DMS53 (cell line): Measurements from ENCODE around the gene AKAP17A.
"Not testable (repeated sequence)": the region's sequence is repeated elsewhere in the genome, so short reads cannot be mapped to it uniquely, and the experiment has no call there.

ENCODE experiments used
- DNase-seq: peaks from one replicate; lab custom pipeline; 2025; lab: John Stamatoyannopoulos, UW

The AKAP17A gene

GRCh38 chrX:1609311-1609710 lies 17.9 kb downstream of the AKAP17A start:
- no peak for DNase-seq

DNA sequence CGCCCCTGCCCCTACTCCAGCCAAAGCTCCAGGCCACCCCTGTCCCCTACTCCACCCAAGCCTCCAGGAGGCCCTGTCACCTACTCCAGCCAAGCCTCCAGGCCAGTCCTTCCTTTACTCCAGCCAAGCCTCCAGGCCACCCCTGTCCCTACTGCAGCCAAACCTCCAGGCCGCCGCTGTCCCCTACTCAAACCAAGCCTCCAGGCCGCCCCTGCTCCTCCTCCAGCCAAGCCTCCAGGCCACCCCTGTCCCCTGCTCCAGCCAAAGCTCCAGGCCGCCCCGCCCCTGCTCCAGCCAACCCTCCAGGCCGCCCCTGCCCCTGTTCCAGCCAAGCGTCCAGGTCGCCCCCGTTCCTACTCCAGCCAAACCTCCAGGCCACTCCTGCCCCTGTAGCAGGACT lies 18.4 kb downstream of the AKAP17A start:
- no peak for DNase-seq

DNA sequence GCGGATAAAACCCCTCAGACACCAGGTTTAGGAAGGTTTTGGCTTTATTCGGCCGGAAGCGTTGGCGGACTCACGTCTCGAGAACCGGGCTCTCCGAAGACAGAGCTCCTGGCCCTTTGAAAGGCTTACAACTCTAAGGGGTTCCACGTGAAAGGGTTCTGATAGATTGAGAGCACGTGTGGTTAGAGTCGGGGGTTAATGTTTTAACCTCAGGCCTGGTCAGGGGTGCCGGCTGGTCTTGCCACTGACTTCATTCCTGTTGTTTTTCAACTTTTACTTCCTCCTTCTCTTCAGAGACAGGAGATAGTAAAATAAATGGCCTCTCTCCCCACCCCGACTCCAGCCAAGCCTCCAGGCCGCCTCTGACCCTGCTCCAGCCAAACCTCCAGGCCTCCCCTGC lies 18.8 kb downstream of the AKAP17A start:
- DNase-seq: no peak

DNA sequence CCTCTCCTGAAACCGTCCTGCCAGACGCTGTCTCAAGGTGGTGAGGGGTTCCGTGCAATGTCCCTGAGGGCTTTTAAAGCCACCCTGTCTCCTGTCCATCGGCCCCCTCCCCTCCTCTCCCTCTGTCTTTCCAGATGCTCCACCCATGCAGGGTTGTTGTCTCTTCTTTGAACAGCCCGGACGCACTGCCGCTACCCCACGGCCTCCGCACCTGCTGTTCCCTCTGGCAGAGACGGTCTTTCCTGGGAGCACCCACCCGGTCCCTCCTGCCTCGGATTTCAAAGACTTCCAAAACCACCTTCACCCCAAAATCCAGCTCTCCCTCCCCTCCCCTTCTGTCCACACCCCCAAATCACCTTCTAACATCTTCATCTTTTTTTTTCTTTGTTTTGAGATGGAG lies 19.3 kb downstream of the AKAP17A start:
- no peak for DNase-seq

DNA sequence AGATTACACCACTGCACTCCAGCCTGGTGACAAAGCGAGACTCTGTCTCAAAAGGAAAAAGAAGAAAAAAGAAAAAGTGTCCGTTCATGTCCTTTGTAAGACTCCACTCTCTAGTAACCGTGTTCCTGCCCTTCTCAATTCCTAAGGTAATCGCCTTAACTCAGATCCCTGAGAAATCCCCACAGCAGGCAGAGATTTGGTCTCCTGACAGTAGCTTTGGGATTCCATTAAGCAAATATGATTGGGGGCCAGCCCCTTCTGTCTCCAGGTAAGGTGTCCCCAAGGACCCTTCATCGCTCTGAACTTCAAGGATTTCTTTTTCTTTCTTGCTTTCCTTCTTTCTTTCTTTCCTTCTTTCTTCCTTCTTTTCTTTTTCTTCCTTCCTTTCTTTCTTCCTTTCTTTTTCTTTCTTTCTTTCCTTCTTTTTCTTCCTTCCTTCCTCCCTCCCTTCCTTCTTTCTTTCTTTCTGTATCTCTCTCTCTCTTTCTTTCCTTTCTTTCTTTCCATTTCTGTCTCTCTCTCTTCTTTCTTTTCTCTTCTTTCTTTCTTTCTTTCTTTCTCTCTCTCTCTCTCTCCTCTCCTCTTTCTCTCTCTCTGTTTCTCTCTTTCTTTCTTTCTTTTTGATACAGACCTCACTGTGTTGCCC lies 21.4 kb downstream of the AKAP17A start:
- no peak for DNase-seq

GRCh38 chrX:1614927-1615326 lies 23.5 kb downstream of the AKAP17A start, which contains the start of gene ASMT:
Gene ASMT, plus strand, starts transcription at chrX:1615059. Its CDS starts 141 bp downstream, at chrX:1615200.
- no peak for DNase-seq

DNA sequence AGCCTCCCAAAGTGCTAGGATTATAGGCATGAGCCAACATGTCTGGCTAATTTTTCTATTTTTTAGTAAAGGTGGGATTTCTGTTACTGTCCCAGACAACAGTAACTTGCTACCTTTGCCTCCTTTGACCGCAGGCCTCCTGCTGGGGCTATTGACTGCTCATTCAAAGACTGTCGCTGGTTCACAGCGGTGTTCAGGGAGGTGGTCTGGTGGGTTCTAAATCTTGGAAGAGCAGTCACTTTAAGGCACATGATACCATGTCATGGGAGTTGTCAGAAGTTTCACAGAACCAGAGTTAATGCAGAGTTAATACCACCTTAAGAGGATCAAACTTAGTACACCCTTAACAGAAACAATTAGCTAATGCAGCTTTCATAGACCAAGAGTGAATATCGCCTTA lies 27.3 kb downstream of the AKAP17A start:
- DNase-seq: no peak

DNA sequence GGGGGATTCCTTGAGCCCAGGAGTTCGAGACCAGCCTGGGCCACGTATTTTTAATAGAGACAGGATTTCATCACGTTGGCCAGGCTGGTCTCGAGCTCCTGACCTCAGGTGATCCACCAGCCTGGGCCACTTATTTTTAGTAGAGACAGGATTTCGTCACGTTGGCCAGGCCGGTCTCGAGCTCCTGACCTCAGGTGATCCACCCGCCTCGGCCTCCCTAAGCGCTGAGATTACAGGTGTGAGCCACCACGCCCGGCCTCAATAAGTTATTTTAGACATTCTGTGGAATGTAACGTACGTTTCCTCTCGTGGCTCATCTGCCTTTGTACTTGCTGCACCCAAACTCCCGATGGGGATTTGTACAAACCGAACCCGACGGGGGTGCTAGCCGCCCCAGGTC lies 32.3 kb downstream of the AKAP17A start:
- DNase-seq: no peak

DNA sequence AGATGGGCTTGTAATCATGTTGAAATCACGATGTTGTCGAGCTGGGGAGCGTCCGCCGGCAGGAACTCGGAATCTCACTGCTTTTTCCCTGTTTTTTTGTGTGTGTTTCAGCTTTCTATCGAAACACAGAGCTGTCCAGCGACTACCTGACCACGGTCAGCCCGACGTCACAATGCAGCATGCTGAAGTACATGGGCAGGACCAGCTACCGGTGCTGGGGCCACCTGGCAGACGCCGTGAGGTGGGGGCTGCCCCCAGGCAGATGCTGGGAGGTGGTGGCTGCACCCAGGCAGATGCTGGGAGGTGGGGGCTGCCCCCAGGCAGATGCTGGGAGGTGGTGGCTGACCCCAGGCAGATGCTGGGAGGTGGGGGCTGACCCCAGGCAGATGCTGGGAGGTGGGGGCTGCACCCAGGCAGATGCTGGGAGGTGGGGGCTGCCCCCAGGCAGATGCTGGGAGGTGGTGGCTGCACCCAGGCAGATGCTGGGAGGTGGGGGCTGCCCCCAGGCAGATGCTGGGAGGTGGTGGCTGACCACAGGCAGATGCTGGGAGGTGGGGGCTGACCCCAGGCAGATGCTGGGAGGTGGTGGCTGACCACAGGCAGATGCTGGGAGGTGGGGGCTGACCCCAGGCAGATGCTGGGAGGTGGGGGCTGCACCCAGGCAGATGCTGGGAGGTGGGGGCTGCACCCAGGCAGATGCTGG lies 32.9 kb downstream of the AKAP17A start:
- DNase-seq: peak; percentile 5

- DNase-seq: not testable (repeated sequence)
Measured at GRCh38 chrX:1624861-1625215, 33.4 kb downstream of the AKAP17A start.

- no peak for DNase-seq
Measured at GRCh38 chrX:1629244-1629643, 37.8 kb downstream of the AKAP17A start.

GRCh38 chrX:1646009-1646408 lies 54.6 kb downstream of the AKAP17A start:
- no peak for DNase-seq

GRCh38 chrX:1649621-1650020 lies 58.2 kb downstream of the AKAP17A start:
- DNase-seq: no peak
